ENCODE results near the gene BCL2.

Gene BCL2

DNA sequence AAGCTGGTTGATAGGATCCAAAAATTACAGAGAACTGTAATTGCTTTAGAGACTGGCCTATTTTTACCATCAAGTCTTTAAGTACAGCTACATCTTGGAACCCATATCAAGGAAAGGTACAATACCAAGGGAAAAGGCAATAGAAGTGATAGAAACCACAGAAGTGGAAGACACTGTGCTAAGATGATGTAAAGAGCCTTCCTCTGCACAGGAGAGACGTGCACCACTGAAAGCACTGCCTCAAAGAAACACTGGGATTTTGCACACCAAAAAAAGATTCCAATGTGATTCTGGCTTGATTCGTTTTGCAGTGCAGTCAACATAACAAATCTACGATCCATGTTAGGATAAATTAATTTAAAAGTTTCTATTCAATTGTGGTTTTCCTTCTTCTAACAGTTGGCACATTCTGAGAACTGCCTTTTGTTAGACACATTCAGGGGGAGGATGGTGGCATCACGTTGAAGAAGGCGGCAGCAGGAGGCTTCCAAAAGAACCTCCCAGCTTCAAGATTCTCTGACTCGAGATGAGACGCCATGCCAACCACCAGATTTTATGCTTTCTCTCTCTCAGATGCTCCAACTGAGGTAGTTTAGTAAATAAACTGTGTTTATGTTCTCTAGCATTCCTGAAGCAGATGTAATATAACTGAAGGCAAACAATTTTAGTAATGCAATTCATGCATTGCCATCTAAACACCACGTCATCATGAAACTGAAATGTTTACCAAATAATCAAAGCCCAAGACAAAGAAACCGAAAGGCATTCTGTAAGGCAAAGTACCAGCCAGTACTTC, 102.9 kb downstream of the BCL2 start:
- no peak overlapping the region for H2AFZ ChIP-seq (ENCODE audit: low read depth, low read length)
- peaks cover 55% of the 10 kb centered on the region for H3K4me1 ChIP-seq (ENCODE audit: low read length)
- H3K9ac ChIP-seq (ENCODE audit: low read length), result no peak overlapping the region
- H3K9me3 ChIP-seq (ENCODE audit: insufficient read depth, low read length), result no peaks in the 10 kb centered on the region
- peaks cover 99% of the 10 kb centered on the region for H3K79me2 ChIP-seq (ENCODE audit: low read length)
- no peak for TF ChIP-seq CTCF (IDR thresholded peaks at IDR 0.05; ENCODE audit: low read depth, low read length)
- TF ChIP-seq EZH2phosphoT487 (IDR thresholded peaks at IDR 0.05; ENCODE audit: low read depth), result no peak
- peak overlapping the region; percentile 48 for H3K4me2 ChIP-seq (ENCODE audit: low read length)
- H3K27ac ChIP-seq (ENCODE audit: low read length), result peak overlapping the region; percentile 28
- H3K27me3 ChIP-seq (ENCODE audit: low read depth, low read length), result no peaks in the 10 kb centered on the region
- H4K20me1 ChIP-seq (ENCODE audit: insufficient read depth, low read length), result peaks cover 97% of the 10 kb centered on the region
- H3K4me3 ChIP-seq (ENCODE audit: low read length), result no peak overlapping the region
- peaks cover 50% of the 10 kb centered on the region for H3K36me3 ChIP-seq (replicated peaks; ENCODE audit: low read depth, low read length)

GRCh38 chr18:63213936-63214671, 105.5 kb downstream of the BCL2 start:
- H3K27me3 ChIP-seq (ENCODE audit: low read depth, low read length), result no peaks in the 10 kb centered on the region
- no peak for TF ChIP-seq EZH2phosphoT487 (IDR thresholded peaks at IDR 0.05; ENCODE audit: low read depth)
- no peak for TF ChIP-seq CTCF (IDR thresholded peaks at IDR 0.05; ENCODE audit: low read depth, low read length)
- peak overlapping the region; percentile 5 for H3K4me2 ChIP-seq (ENCODE audit: low read length)
- H3K4me1 ChIP-seq (ENCODE audit: low read length), result peaks cover 81% of the 10 kb centered on the region
- no peak overlapping the region for H3K4me3 ChIP-seq (ENCODE audit: low read length)
- peak overlapping the region; percentile 14 for H3K27ac ChIP-seq (ENCODE audit: low read length)
- no peaks in the 10 kb centered on the region for H3K9me3 ChIP-seq (ENCODE audit: insufficient read depth, low read length)
- H3K79me2 ChIP-seq (ENCODE audit: low read length), result peaks cover 98% of the 10 kb centered on the region
- no peak overlapping the region for H3K9ac ChIP-seq (ENCODE audit: low read length)
- H2AFZ ChIP-seq (ENCODE audit: low read depth, low read length), result no peak overlapping the region
- H4K20me1 ChIP-seq (ENCODE audit: insufficient read depth, low read length), result peaks cover 97% of the 10 kb centered on the region
- peaks cover 39% of the 10 kb centered on the region for H3K36me3 ChIP-seq (replicated peaks; ENCODE audit: low read depth, low read length)

GRCh38 chr18:63213331-63213900, 106.2 kb downstream of the BCL2 start:
- Histone ChIP-seq H3K9ac (ENCODE audit: low read length) (no peak overlapping the region), H3K9me3 (ENCODE audit: insufficient read depth, low read length) (no peaks in the 10 kb centered on the region), H3K27me3 (ENCODE audit: low read depth, low read length) (no peaks in the 10 kb centered on the region), H3K4me1 (ENCODE audit: low read length) (peaks cover 88% of the 10 kb centered on the region), H4K20me1 (ENCODE audit: insufficient read depth, low read length) (peaks cover 97% of the 10 kb centered on the region), H2AFZ (ENCODE audit: low read depth, low read length) (no peak overlapping the region), H3K4me2 (ENCODE audit: low read length) (peak overlapping the region; percentile 5), H3K79me2 (ENCODE audit: low read length) (peaks cover 98% of the 10 kb centered on the region), H3K27ac (ENCODE audit: low read length) (peak overlapping the region; percentile 14), H3K36me3 (replicated peaks; ENCODE audit: low read depth, low read length) (peaks cover 46% of the 10 kb centered on the region), H3K4me3 (ENCODE audit: low read length) (no peak overlapping the region)
- no peak for TF ChIP-seq EZH2phosphoT487 (IDR thresholded peaks at IDR 0.05; ENCODE audit: low read depth)
- TF ChIP-seq CTCF (IDR thresholded peaks at IDR 0.05; ENCODE audit: low read depth, low read length), result no peak

DNA sequence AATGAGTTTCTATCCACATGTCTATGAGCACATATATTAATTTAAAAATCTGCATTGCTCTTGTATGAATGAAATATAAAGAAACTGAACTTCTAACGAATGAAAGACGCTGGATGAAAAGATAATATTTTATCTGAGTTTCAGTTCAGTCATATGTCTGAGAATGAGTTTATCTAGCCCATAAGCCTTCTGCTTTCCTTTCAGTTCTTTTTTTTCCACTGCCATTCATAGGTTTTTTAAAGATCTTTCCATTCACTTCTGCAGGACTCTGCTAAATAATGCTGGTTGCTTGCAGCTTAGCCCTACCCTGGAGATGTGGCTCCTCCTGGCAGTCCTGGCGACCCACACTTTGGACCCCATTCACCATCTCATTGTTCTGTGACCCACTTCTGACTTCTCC, 109.0 kb downstream of the BCL2 start:
- peak overlapping the region; percentile 68 for H3K4me2 ChIP-seq (ENCODE audit: low read length)
- peak overlapping the region; percentile 29 for H3K4me3 ChIP-seq (ENCODE audit: low read length)
- TF ChIP-seq CTCF (IDR thresholded peaks at IDR 0.05; ENCODE audit: low read depth, low read length) (no peak), EZH2phosphoT487 (IDR thresholded peaks at IDR 0.05; ENCODE audit: low read depth) (no peak)
- peaks cover 88% of the 10 kb centered on the region for H3K4me1 ChIP-seq (ENCODE audit: low read length)
- no peak overlapping the region for H2AFZ ChIP-seq (ENCODE audit: low read depth, low read length)
- H3K36me3 ChIP-seq (replicated peaks; ENCODE audit: low read depth, low read length), result peaks cover 48% of the 10 kb centered on the region
- H3K27me3 ChIP-seq (ENCODE audit: low read depth, low read length), result no peaks in the 10 kb centered on the region
- H4K20me1 ChIP-seq (ENCODE audit: insufficient read depth, low read length), result peaks cover 96% of the 10 kb centered on the region
- H3K79me2 ChIP-seq (ENCODE audit: low read length), result peaks cover 97% of the 10 kb centered on the region
- no peak overlapping the region for H3K9ac ChIP-seq (ENCODE audit: low read length)
- peak overlapping the region; percentile 19 for H3K27ac ChIP-seq (ENCODE audit: low read length)
- H3K9me3 ChIP-seq (ENCODE audit: insufficient read depth, low read length), result no peaks in the 10 kb centered on the region
